Measurements from ENCODE around the gene RCOR2. TPM values are rescaled to one million over a fixed set of nuclear protein-coding genes. Genes with fewer than 3 reads are reported as not detected.

RCOR2 gene
- total RNA-seq, 2 experiments from 2014 or later = 2.1 to 2.4 TPM

GRCh38 chr11:63905179-63905578 lies 11.8 kb downstream of the RCOR2 start:
- Histone ChIP-seq H3K4me1 (ENCODE audit: insufficient read depth, low read length, poor library complexity, severe bottlenecking) (no peaks in the 10 kb centered on the region), H2AFZ (ENCODE audit: low read length) (no peak overlapping the region), H3K36me3 (ENCODE audit: insufficient read depth, low read length) (peaks cover 88% of the 10 kb centered on the region), H3K9me3 (ENCODE audit: low read length) (no peaks in the 10 kb centered on the region), H3K27ac (ENCODE audit: low read depth, low read length, poor library complexity, severe bottlenecking) (no peak overlapping the region), H3K79me2 (ENCODE audit: insufficient read depth, low read depth, low read length) (no peaks in the 10 kb centered on the region), H3K4me3 (ENCODE audit: low read depth, low read length, poor library complexity, severe bottlenecking) (no peak overlapping the region), H4K20me1 (ENCODE audit: insufficient read depth, low read length) (no peaks in the 10 kb centered on the region), H3K9me2 (ENCODE audit: insufficient read depth, low read length) (no peaks in the 10 kb centered on the region), H3K4me2 (ENCODE audit: low read length) (no peak overlapping the region)
- TF ChIP-seq EZH2phosphoT487 (IDR thresholded peaks at IDR 0.05; ENCODE audit: borderline replicate concordance, low read depth, low read length) (no peak), CTCF (conservative IDR thresholded peaks at IDR 0.05; ENCODE audit: low read length) (no peak)
- DNase-seq (ENCODE audit: low spot score) = no peak
- ChIA-PET POLR2A (no interaction called here), CTCF (ENCODE audit: unreplicated experiment) (no interaction called here)
- intact Hi-C loops (cut with micrococcal nuclease; ENCODE audit: unreplicated experiment) = loop anchor here (5.0 kb wide), 1 partner anchor 42 kb away; no protein-coding TSS in a partner anchor
- BruUV-seq (replicated peaks) = no TSS peak

- no peaks in the 10 kb centered on the region for H3K9me3 ChIP-seq (ENCODE audit: low read length)
- H4K20me1 ChIP-seq (ENCODE audit: insufficient read depth, low read length) = no peaks in the 10 kb centered on the region
- no peak overlapping the region for H3K27ac ChIP-seq (ENCODE audit: low read depth, low read length, poor library complexity, severe bottlenecking)
- no peaks in the 10 kb centered on the region for H3K9me2 ChIP-seq (ENCODE audit: insufficient read depth, low read length)
- no peak for DNase-seq (ENCODE audit: low spot score)
- H3K4me3 ChIP-seq (ENCODE audit: low read depth, low read length, poor library complexity, severe bottlenecking) = no peak overlapping the region
- no peak overlapping the region for H2AFZ ChIP-seq (ENCODE audit: low read length)
- H3K36me3 ChIP-seq (ENCODE audit: insufficient read depth, low read length) = peaks cover 92% of the 10 kb centered on the region
- BruUV-seq (replicated peaks) = no TSS peak
- H3K79me2 ChIP-seq (ENCODE audit: insufficient read depth, low read depth, low read length) = no peaks in the 10 kb centered on the region
- TF ChIP-seq CTCF (conservative IDR thresholded peaks at IDR 0.05; ENCODE audit: low read length) (no peak), EZH2phosphoT487 (IDR thresholded peaks at IDR 0.05; ENCODE audit: borderline replicate concordance, low read depth, low read length) (no peak)
- intact Hi-C loops (cut with micrococcal nuclease; ENCODE audit: unreplicated experiment) = loop anchor here (5.0 kb wide), 1 partner anchor 43 kb away; no protein-coding TSS in a partner anchor
- CTCF ChIA-PET (ENCODE audit: unreplicated experiment) = no interaction called here
- no peak overlapping the region for H3K4me2 ChIP-seq (ENCODE audit: low read length)
- H3K4me1 ChIP-seq (ENCODE audit: insufficient read depth, low read length, poor library complexity, severe bottlenecking) = no peaks in the 10 kb centered on the region
- POLR2A ChIA-PET = no interaction called here
Measured at GRCh38 chr11:63904743-63905142, 12.2 kb downstream of the RCOR2 start.

GRCh38 chr11:63903884-63904283 lies 13.1 kb downstream of the RCOR2 start:
- no peak overlapping the region for H2AFZ ChIP-seq (ENCODE audit: low read length)
- no peaks in the 10 kb centered on the region for H3K9me3 ChIP-seq (ENCODE audit: low read length)
- no peak for DNase-seq (ENCODE audit: low spot score)
- CTCF ChIA-PET (ENCODE audit: unreplicated experiment) = no interaction called here
- no peaks in the 10 kb centered on the region for H3K4me1 ChIP-seq (ENCODE audit: insufficient read depth, low read length, poor library complexity, severe bottlenecking)
- intact Hi-C loops (cut with micrococcal nuclease; ENCODE audit: unreplicated experiment) = no loop called here
- POLR2A ChIA-PET = no interaction called here
- peaks cover 94% of the 10 kb centered on the region for H3K36me3 ChIP-seq (ENCODE audit: insufficient read depth, low read length)
- TF ChIP-seq EZH2phosphoT487 (IDR thresholded peaks at IDR 0.05; ENCODE audit: borderline replicate concordance, low read depth, low read length) (no peak), CTCF (conservative IDR thresholded peaks at IDR 0.05; ENCODE audit: low read length) (no peak)
- no peak overlapping the region for H3K4me3 ChIP-seq (ENCODE audit: low read depth, low read length, poor library complexity, severe bottlenecking)
- no TSS peak for BruUV-seq (replicated peaks)
- H3K4me2 ChIP-seq (ENCODE audit: low read length) = no peak overlapping the region
- H3K9me2 ChIP-seq (ENCODE audit: insufficient read depth, low read length) = no peaks in the 10 kb centered on the region
- H3K79me2 ChIP-seq (ENCODE audit: insufficient read depth, low read depth, low read length) = no peaks in the 10 kb centered on the region
- no peaks in the 10 kb centered on the region for H4K20me1 ChIP-seq (ENCODE audit: insufficient read depth, low read length)
- no peak overlapping the region for H3K27ac ChIP-seq (ENCODE audit: low read depth, low read length, poor library complexity, severe bottlenecking)
